Hematopoietic multipotent progenitor cell treated with erythropoietin and hydrocortisone succinate and interleukin-3 and kit ligand, for 4 days (in vitro differentiated cells): Measurements from ENCODE around the gene PRSS1.

ENCODE experiments used
- DNase-seq: peaks from one replicate; pipeline ENCODE4 v3.0.0-alpha.2; 2015

The PRSS1 gene

DNA sequence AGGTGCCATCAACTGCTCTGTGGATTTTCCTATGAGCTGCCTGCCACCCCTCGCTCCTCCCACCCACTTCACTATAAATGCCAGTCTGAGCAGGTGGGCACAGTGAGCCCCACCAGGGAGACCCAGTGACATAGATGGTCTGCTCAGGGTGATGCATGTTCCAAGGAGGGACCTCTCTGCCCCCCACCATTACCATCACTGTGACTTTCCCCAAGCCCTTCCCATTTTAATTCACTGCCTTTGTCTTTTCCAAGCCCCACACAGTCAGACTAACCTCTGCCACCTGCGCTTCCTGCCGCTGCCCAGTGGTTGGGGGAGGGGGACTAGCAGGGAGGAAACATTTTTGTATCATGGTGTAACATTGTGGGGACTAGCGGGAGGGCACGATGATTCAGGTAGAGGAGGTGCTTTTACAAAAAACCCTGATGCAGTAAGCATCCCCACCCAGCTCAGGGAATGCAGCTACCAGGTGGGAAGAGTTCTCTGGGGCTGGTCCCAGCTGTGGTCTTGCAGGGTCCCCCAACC is 46.1 kb downstream of the PRSS1 start:
- DNase-seq: no peak

- no peak for DNase-seq
These were observed 46.8 kb downstream of the PRSS1 start for GRCh38 chr7:142796001-142796500.

DNA sequence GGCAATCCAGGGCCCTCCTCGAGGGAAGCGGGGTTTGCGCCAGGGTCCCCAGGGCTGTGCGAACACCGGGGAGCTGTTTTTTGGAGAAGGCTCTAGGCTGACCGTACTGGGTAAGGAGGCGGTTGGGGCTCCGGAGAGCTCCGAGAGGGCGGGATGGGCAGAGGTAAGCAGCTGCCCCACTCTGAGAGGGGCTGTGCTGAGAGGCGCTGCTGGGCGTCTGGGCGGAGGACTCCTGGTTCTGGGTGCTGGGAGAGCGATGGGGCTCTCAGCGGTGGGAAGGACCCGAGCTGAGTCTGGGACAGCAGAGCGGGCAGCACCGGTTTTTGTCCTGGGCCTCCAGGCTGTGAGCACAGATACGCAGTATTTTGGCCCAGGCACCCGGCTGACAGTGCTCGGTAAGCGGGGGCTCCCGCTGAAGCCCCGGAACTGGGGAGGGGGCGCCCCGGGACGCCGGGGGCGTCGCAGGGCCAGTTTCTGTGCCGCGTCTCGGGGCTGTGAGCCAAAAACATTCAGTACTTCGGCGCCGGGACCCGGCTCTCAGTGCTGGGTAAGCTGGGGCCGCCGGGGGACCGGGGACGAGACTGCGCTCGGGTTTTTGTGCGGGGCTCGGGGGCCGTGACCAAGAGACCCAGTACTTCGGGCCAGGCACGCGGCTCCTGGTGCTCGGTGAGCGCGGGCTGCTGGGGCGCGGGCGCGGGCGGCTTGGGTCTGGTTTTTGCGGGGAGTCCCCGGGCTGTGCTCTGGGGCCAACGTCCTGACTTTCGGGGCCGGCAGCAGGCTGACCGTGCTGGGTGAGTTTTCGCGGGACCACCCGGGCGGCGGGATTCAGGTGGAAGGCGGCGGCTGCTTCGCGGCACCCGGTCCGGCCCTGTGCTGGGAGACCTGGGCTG is 47.5 kb downstream of the PRSS1 start:
- DNase-seq: peak; percentile 37

- DNase-seq: no peak
These were observed 48.4 kb downstream of the PRSS1 start for GRCh38 chr7:142797391-142798377.

- no peak for DNase-seq
These were observed 49.5 kb downstream of the PRSS1 start for GRCh38 chr7:142798451-142799436.

DNA sequence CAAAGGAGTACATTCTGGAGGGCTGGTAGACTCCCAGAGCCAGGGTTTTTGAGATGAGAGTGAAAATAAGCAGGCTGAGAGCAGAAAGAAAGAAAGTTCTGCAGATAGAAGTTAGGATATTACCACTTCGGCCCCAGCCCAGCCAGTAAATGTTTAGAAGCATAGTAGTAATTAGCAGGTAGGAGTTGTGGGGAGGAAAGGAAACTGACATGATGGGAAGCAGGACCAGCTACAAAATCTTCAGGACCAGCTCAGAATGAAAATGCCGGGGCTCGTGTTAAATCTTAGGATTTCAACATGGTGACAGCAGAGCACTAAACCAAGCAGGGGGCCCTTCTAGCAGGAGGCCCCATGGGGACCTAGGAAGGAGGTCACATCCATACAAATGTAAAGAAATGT is 50.2 kb downstream of the PRSS1 start:
- DNase-seq: no peak

DNA sequence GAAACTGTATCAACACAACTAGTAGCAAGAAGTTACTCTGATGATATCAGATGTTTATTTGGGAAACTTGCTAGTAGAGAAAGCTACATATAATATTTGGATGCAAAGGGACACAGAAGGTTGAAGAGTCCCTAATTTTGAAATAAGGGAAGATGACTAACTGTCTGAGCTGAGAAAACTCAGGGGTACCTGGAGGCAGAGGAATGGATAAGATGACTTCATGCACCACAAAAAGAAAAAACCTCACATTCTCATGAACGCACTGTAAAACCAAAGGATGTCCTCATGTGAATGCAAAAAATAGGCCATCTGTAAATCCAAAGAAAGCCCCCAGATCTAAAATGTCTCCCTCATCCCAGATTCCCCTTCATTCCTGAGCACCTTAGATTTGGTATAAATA is 50.8 kb downstream of the PRSS1 start:
- DNase-seq: no peak

DNA sequence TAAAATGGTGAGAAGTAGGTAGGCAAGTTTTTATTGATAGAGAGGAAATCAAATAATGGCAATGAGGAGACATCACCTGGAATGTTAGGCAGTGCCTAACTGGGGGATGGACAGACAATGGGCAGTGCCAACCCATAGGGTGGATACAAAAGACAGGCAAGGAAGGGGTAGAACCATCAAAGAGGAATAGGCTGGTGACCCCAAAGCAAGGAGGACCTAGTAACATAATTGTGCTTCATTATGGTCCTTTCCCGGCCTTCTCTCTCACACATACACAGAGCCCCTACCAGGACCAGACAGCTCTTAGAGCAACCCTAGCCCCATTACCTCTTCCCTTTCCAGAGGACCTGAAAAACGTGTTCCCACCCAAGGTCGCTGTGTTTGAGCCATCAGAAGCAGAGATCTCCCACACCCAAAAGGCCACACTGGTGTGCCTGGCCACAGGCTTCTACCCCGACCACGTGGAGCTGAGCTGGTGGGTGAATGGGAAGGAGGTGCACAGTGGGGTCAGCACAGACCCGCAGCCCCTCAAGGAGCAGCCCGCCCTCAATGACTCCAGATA is 51.5 kb downstream of the PRSS1 start:
- DNase-seq: no peak

DNA sequence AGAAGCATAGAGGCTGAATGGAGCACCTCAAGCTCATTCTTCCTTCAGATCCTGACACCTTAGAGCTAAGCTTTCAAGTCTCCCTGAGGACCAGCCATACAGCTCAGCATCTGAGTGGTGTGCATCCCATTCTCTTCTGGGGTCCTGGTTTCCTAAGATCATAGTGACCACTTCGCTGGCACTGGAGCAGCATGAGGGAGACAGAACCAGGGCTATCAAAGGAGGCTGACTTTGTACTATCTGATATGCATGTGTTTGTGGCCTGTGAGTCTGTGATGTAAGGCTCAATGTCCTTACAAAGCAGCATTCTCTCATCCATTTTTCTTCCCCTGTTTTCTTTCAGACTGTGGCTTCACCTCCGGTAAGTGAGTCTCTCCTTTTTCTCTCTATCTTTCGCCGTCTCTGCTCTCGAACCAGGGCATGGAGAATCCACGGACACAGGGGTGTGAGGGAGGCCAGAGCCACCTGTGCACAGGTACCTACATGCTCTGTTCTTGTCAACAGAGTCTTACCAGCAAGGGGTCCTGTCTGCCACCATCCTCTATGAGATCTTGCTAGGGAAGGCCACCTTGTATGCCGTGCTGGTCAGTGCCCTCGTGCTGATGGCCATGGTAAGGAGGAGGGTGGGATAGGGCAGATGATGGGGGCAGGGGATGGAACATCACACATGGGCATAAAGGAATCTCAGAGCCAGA is 52.5 kb downstream of the PRSS1 start:
- no peak for DNase-seq

DNA sequence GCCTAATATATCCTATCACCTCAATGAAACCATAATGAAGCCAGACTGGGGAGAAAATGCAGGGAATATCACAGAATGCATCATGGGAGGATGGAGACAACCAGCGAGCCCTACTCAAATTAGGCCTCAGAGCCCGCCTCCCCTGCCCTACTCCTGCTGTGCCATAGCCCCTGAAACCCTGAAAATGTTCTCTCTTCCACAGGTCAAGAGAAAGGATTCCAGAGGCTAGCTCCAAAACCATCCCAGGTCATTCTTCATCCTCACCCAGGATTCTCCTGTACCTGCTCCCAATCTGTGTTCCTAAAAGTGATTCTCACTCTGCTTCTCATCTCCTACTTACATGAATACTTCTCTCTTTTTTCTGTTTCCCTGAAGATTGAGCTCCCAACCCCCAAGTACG is 53.0 kb downstream of the PRSS1 start:
- no peak for DNase-seq
